Skin epidermis (tissue), 12 donors: ENCODE measurements around the gene OSGIN1.
A peak's percentile ranks its signal among the peaks of the same experiment; 100 is the strongest.

Experiments
- H3K27ac ChIP-seq, 21 experiments: fragments of 200-600 bp; sonication (generic) in 11 of 21; one replicate each; pipeline ENCODE4 v1.5.0; 2020; ENCODE audit warnings: mild to moderate bottlenecking in 3 of 21, inconsistent platforms in 2 of 21, moderate library complexity in 2 of 21
- H3K4me3 ChIP-seq, 7 experiments: fragments of 200-600 bp; sonication (generic) in 2 of 7; one replicate each; pipeline ENCODE4 v1.5.0; 2020; ENCODE audit warnings: inconsistent platforms in 2 of 7, mild to moderate bottlenecking in 2 of 7, moderate library complexity in 1 of 7

OSGIN1 gene

DNA sequence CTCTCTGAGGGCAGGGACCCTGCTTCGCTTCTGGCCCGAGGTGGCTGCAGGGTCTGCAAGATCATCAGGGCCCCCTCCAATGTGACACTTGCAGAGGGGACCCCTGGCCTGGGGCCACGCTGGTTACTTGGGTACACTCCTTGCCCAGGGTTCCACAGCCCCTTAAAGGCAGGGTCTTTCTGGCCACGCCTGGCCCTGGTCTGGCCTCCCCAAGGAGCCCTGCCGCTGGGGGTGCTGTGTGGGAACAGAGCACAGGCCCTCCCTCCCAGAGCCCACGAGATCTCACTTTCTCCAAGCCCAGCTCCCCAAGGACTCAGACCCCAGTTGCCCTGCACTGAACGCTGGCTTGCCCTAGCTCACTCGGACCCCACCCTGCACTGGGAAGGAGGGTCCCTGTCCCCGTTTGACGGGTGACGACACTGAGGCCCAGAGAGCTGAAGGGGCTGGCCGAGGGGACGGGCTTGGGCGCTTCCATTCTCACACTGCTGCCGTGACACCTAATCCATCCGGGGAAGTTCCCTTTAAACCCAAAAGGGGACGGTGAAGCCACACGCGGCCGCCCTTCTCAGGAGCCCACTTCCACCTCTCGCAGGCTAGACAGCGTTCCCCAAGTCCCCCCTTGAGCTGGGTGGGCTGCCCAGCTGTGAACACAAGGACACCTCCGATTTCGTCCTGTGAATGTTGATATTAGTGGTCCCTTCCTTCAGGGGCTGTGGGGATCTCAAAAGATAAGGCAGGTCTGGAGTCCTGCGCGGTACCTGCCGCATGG is 26.9 kb upstream of the OSGIN1 start:
- H3K27ac ChIP-seq = peak overlapping the region in 1 of 21 experiments; percentile 13

DNA sequence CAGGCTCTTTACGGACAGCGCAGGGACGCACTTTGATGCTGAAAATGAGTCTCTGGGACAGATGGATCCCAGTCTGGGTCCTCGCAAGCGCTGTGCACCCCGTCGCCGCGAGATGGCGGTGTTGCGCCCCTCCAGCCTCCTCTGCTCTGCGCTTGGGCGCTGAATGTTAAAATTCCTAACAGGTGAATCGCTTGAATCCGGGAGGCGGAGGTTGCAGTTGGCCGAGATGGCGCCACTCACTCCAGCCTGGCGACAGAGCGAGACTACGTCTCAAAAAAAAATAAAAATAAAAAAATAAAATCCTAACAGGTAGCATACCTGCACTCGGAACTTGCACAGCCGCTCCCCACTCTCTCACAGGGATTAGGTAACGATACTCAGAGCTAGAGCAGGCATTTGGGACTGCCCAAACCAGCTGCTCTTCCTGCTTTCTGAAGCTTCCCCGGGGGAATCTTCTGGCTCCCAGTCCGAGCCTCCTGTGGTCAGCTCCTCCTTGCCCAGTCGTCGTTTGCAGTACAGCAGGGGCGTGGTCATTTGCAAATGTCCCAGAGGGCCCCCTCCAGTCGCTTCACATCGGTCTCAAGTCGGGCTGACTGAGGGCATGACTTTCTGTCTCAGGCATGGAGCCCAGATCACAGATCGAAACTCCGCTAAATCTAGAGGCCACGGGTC is 26.2 kb upstream of the OSGIN1 start:
- Histone ChIP-seq H3K27ac (peak overlapping the region in 1 of 21 experiments; percentile 13), H3K4me3 (peak overlapping the region in 4 of 7 experiments; percentile 4 to 22 (median 17))

More for the DNA sequence above, 26.9 kb upstream of the OSGIN1 start:
- peak overlapping the region in 1 of 7 experiments; percentile 4 for H3K4me3 ChIP-seq

DNA sequence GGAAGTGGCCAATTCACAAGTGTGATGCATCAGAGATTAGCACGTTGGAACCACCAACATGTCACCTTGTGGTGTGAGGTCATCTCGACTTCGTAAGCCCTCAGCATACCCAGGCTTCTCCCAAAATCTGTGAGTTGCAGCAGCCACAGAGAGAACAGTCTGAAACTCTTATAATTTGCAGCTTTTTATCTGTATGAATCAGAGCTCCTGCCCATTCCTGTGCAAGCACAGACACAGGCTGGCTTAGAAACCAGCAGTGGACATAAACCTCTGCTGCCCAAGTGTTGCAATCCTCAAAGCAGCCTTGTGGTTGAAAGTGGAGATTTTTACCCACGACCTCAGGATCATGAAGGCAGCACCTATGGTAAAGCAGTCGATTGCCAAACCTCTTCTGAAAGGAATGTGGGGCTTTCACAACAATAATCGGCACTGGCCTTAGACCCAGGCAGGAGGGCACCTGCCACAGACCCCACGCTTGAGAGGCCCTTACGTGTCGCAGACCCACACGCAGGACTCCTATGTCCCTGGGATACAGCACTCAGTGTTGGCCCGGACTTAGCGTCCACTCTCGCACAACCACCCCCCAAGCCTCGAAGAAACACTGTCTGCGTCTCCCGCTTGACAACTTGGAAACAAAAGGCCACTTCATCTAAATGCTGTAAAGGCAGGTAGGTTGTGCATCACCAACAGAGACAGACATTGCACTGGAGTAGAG is 24.5 kb upstream of the OSGIN1 start:
- Histone ChIP-seq H3K4me3 (no peak overlapping the region), H3K27ac (no peak overlapping the region)

DNA sequence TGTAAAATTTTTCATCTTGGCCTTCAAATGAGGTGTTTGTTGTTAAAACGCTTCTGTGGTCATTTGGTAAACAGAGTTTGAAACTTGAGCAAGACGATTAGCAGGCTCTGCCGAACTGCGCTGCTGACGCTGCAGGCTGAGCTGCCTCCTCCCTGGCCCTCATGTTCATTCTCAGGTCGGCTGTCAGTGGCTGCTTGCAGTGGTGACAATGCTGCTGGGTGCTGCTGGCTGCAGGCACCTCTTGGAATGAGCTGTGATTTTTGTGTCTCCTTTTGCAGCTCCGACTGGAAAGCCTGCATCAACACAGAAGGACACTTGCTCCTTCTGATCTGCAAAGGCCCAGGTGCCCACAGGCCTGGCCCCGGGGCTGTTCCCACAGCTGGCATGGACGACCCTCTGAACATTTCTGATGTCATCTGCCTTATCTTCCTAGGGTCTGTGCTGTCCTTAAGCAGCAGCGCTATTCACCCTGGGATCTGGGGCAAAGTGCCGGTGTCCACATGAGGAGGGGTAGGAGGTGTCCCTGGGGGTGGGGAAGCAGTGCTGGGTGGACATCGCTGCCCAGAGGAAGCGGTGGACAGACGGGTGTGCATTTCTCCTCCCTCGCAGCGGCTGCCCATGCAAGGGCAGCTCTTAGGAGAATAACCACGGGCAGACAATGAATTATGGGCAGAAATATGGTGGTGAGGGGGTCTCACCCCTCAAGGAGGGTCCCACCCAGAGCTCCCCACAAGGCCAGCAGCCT is 23.1 kb upstream of the OSGIN1 start:
- Histone ChIP-seq H3K27ac (no peak overlapping the region), H3K4me3 (no peak overlapping the region)

DNA sequence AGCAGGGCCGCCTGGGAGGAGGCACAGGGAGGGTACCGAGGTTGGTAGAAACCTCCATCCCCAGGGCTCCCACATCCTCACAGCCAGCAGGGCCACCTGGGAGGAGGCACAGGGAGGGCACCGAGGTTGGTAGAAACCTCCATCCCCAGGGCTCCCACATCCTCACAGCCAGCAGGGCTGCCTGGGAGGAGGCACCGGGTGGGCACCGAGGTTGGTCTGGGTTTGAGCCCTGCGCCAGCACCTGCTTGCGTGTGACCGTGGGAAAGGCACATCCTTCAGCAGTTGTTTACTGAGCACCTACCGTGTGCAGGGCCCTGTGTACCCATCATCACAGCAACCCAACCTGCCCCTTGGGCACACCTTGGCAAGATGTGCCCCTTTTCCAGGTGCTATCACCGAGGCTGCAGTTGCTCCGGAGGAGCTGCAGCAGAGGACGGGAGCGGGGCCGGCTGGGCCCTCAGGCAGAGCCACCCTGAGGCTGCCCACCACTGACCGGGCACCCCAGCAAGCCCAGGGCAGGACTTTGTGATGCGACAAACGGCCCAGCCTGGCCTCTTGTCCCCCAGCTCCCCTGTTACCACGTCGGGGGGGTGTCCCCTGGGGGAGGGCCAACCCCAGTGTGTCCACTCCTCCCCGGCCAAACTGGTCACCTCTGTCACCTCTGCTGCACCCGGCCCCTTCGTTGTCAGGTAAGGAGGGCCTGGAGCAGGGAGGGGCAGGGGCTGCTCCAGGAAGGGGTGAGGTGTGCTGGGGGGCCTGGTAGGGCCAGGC is 22.1 kb upstream of the OSGIN1 start:
- no peak overlapping the region for H3K4me3 ChIP-seq
- H3K27ac ChIP-seq = no peak overlapping the region

DNA sequence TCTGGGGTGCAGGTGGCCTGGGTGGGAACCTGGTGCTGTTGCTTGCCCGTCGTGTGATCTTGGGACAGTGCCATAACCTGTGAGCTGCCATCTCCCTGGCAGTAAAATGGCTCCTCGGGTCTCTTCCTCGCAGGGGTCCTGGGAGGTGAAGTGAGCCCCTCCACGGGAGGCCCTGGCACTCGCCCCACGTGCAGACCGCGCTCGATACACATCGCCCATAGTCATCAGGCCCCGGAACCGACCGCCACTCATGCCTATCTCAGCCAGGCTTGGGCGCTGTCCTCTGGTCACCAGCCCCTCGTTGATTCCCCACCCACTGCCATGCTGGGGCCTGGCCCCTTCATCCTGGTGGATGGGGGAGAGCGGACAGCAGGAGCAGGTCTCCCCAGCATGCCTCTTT is 21.5 kb upstream of the OSGIN1 start:
- H3K27ac ChIP-seq = no peak overlapping the region
- no peak overlapping the region for H3K4me3 ChIP-seq

DNA sequence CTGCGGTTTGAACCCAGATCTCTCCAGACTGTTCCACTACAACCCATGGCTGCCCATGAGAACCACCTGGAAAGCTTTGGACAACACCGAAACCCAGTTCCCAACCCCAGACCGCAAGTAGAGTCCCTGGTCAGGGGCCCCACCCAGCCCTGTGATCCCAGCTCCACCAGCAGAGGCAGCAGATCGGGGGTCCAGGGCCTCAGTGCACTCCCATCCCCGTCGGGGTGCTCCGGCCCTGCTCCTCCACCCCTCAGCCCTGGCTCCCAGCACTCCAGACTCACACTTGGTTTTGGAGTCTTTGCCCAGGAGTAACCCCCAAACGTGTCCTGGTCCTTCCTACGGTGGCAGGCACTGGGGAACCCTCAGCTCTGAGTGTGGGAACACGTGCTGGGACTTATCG is 20.7 kb upstream of the OSGIN1 start:
- Histone ChIP-seq H3K4me3 (no peak overlapping the region), H3K27ac (no peak overlapping the region)

DNA sequence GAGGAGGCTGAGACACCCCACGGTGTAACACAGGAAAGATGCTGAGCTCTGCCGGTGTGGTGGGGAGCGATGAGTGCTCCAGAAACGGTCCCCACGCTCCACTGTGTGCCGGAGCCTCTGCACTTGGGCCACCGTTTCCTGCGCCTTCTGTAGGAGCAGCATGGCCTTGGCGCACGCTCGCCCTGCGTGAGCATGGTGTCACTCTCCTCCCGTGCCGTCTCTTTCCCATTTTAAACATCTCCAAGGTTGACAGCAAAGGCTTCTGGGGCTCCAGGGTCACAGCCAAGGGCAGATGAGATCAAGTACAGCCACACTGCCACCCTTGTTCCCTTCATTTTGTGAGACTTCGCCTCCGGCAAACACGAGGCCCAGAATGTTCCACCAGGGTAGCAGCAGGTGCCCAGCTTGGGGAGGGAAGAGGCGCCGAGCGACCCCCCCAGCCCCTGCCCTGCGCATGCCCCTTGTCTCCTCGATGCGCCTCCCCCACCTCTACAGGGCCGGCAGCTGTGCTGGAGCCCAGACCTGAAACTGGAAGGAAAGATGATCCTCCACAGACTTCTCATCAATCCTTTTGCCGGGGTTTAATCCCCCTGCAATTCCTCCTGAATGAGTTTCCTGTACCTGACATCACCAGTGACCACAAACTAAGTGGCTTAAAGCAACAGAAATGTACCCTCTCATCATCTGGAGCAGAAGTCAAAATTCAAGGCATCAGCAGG is 19.9 kb upstream of the OSGIN1 start:
- no peak overlapping the region for H3K4me3 ChIP-seq
- H3K27ac ChIP-seq = no peak overlapping the region

DNA sequence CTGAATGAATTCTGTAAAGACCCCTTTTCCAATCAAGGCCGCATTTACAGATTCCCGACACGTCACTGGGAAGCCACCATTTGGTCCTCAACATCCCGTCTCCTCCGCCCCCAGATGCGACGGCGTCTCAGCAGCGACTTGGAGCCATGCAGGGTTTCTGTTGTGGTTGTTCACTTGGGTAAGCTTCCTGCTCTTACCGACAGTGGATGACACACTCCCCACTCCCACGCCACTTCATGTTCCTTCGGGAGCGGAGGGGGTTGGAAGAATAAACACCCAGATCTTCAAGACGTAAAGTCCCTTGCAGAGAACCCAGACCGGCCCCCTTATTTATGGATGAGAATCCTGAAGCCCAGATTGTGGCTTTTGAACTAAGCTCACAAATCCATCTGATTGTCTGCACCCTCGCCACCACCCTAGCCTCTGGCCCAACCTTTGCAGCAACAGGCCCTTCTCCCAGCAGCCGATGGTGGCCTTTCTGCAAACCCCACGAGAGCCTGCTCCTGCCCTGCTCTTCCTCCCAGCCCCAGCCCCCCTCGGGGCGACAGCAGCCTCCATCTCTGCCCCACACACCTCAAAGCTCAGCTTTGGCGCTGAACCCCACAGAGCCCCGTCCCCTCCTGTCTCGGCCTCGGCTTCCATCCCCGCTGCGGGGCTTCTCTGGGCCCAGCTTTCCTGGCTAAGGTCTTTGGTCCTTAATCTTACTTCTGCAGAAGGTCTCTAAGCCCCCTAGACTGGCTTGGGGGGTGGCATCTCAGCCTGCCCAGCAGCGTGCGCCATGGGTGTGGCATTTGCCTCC is 19.0 kb upstream of the OSGIN1 start:
- H3K27ac ChIP-seq = no peak overlapping the region
- no peak overlapping the region for H3K4me3 ChIP-seq

DNA sequence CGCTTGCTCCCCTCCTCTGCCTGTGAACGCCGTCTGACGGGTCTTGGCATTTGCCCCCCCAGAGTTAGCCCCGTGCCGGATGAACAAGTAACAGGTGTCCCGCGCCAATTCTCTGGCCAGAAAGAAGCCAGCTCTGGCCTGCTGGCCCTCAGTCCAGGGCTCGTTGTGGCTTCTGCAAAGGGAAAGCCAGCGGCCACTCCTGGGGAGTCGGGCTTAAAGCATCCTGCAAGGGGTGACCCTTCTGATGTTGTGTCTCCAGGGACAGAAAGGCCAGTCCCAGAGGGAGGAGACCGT is 18.4 kb upstream of the OSGIN1 start:
- H3K27ac ChIP-seq = no peak overlapping the region
- H3K4me3 ChIP-seq = no peak overlapping the region

DNA sequence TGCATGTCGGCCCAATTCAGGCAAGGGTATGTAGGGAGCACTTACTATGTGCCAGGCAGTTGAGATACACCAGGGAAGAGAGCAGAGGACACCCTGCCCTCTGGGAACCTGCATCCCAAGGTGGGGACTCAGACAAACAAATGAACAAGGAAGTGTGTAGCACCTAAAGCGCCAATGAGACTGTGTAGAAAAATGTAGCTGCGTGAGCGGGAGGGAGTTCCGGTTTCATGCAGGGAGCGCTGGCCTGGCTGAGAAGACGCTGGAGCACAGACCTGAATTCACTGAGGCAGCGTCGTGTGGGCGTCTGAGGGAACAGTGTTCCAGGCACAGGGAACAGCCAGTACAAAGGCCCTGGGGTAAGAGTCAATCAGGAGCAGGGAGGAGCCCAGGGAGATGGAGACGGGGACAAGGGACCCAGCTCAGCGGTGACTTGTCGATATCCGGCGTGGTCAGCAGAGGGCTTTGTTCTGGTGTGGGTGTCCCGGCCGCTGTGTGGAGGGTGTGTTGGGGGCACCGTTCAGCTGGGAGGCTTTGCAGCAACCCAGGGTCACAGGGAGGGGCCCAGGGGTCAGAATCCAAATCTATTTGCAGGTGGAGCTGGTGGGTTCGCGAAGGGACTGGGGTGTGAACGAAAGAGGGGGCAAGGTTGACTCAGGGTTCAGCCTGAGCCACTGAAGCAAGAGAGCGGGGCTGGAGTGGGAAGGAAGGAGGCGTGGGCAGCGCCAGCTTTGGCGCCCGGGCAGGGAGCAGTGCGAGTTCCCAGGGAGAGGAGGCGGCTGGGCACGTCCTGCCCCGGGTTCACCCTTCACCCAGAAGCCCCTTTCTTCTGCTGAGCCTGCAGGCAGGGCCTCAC is 17.8 kb upstream of the OSGIN1 start:
- H3K4me3 ChIP-seq = no peak overlapping the region
- peak overlapping the region in 1 of 21 experiments; percentile 13 for H3K27ac ChIP-seq

DNA sequence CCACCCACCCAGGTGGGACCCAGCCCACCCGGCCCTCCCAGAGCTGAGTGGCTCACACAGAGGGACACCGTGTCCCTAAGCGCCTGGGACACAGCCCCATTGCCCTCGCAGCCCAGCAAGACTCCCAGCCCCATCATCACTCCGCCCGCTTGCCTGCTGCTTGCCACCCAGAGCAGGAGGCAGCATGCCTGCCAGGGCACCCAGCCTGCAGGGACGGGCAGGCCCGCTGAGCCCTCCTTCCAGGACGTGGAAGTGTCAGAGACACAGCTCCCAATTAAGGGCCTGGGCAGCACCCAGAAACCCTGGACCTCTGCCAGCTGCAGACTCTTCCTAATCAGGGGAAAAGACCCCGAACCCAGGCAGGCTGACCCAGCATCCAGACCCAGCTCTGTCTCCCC is 17.2 kb upstream of the OSGIN1 start:
- Histone ChIP-seq H3K4me3 (no peak overlapping the region), H3K27ac (peak overlapping the region in 1 of 21 experiments; percentile 13)

DNA sequence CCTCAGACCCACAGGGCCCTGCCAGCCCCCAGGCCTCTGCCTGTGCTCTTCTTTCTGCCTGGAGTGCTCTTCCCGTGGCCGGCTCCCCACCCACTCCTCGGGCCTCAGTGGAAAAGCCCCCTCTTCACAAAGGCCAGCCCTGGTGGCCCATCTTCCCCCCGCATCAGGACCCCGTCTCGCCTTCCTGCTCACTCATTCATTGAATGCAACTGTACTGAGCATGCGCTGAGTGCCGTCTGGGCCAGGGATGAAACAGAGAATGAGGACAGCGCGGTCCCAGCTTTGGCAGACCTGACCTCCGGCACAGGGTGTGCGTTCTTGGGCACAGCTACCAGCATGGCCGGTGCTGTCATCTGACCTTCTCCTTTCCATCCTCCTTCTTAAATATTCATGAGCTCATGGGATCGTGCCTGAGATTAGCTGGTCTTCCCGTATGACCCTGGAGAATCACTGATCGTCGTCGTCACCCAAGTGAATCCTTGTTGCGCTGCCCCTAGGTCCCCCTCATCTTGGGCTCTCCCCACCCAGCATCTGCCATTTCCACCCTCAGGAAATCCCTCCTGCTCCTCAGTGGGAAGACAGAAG is 16.4 kb upstream of the OSGIN1 start:
- Histone ChIP-seq H3K4me3 (no peak overlapping the region), H3K27ac (no peak overlapping the region)

DNA sequence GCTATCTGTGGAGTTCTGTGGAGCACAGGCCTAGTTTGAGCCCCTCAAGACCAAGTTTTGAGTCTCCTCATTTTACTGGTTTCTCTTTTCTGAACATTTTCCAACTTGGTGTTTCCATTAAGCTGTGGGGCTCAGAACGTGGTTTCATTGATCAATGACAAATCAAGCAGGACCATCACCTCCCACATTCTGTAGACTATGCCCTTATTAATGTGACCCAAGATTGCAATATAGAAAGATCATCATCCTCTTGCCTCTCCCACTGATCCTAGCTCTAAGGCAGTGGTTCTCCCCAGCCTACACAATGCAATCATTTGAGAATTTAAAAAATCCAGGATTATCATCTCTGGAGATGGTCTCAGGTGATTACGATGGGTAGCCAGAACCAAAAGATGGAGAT is 15.8 kb upstream of the OSGIN1 start:
- Histone ChIP-seq H3K4me3 (no peak overlapping the region), H3K27ac (no peak overlapping the region)

DNA sequence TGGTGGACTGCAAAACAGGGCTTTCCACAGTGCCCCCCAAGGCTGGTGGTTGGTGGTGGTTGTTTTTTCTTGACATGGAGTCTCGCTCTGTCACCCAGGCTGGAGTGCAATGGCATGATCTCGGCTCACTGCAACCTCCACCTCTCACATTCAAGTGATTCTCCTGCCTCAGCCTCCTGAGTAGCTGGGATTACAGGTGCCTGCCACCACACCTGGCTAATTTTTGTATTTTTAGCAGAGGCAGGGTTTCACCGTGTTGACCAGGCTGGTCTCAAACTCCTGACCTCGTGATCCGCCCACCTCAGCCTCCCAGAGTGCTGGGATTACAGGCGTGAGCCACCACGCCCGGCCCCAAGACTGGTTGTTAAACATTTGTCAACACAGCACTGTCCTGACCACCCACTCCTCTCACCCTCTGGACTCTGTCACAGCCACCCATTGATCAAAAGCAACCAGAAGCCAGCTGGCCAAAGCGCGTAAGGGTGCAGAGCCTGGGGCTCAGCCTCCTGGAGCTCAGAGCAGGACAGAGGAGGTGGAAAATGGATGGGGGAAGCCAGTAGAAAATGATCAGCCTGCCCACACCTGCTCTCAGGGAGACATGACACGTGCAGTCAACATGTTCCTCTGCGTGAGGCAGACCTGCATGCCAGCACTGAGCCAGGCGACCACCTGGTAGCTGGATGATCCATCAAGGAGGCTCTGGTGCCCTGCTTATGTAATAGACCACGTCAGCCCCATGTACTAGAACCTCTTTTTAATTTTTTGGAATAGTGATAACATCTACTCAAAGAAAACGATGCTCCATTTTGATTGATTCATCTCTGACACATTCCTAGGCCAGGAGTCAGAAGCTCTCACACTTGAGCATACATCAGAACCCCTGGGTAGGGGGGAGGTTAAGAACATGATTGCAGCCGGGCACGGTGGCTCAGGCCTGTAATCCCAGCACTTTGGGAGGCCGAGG is 14.8 kb upstream of the OSGIN1 start:
- Histone ChIP-seq H3K4me3 (no peak overlapping the region), H3K27ac (no peak overlapping the region)
